ENCODE data around the gene FAM186B.

DNA sequence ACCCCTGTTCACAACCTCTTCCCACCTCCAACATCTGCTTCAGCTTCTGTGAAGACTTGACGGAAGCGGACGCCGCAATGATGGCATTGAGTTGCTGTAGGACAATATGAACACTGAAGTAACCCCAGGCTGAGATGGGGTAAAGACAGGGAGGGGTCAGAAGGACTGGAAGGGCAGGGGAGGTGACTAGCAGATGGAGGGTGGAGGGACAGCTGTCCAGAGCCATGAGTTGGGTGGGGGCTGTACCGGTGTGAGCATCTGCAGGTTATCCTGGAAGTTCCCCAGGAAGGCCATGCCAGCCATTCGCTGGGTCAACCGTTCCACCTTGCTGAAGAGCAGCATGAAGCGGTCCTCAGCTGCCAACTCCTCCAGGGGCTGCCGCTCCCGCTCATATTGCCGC is 44.0 kb upstream of the FAM186B start:
- TF ChIP-seq, protein P1, sequence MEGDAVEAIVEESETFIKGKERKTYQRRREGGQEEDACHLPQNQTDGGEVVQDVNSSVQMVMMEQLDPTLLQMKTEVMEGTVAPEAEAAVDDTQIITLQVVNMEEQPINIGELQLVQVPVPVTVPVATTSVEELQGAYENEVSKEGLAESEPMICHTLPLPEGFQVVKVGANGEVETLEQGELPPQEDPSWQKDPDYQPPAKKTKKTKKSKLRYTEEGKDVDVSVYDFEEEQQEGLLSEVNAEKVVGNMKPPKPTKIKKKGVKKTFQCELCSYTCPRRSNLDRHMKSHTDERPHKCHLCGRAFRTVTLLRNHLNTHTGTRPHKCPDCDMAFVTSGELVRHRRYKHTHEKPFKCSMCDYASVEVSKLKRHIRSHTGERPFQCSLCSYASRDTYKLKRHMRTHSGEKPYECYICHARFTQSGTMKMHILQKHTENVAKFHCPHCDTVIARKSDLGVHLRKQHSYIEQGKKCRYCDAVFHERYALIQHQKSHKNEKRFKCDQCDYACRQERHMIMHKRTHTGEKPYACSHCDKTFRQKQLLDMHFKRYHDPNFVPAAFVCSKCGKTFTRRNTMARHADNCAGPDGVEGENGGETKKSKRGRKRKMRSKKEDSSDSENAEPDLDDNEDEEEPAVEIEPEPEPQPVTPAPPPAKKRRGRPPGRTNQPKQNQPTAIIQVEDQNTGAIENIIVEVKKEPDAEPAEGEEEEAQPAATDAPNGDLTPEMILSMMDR (IDR thresholded peaks at IDR 0.05): no peak
- TF ChIP-seq POLR2AphosphoS5 (IDR thresholded peaks at IDR 0.05) (no peak), POLR2A (IDR thresholded peaks at IDR 0.05) (no peak)
